Measurements from ENCODE around the gene TMCC3. TPM values are rescaled to one million over a fixed set of nuclear protein-coding genes. Genes with fewer than 3 reads are reported as not detected.

Gene TMCC3
- total and polyA plus RNA-seq, 9 of the 15 experiments (the other 6 are each of a cell fraction or from before 2014, with no cell fraction given), result not detected

Small RNAs within 50 kb of the gene (microRNA-seq; reads per million reads assigned to microRNA genes)
- not detected for gene MIR5700 (ENCODE audit: borderline microRNAs expressed)

Small RNAs within 50 kb of the gene (small RNA-seq; reads per million reads assigned to genes)
- not detected for gene LSM3P2
- gene MIR5700, result not detected

Other genes with a start within 250 kb of the TMCC3 start
- 18.3 and 21.8 TPM in 2 replicates for gene CEP83, start 190.7 kb downstream of the TMCC3 start, total RNA-seq (2014; rRNA removed)
- gene CEP83, start 190.7 kb downstream of the TMCC3 start, total RNA-seq (2014; rRNA removed; fragmentation: Illumina TruSeq; extraction: Trizol), result 40.5 and 43.1 TPM in 2 replicates
- gene CEP83, start 190.7 kb downstream of the TMCC3 start, total RNA-seq (2015; rRNA removed; fragmentation: Illumina TruSeq; extraction: Trizol), result 33.2 and 36.0 TPM in 2 replicates
- gene CEP83, start 190.7 kb downstream of the TMCC3 start, total RNA-seq (2021), result 21.7 and 25.0 TPM in 2 replicates
- gene CEP83, start 190.7 kb downstream of the TMCC3 start, polyA plus RNA-seq (2011; rRNA removed), result 23.3 and 31.3 TPM in 2 replicates
- 25.9 and 34.0 TPM in 2 replicates for gene CEP83, start 190.7 kb downstream of the TMCC3 start, polyA plus RNA-seq (2014; fragmentation: Illumina TruSeq; extraction: Trizol)
- gene CEP83, start 190.7 kb downstream of the TMCC3 start, polyA plus RNA-seq (2014; fragmentation: Nextera tagmentation; extraction: Ambion mirVana), result 1 to 10 TPM; 5.3 to 6.8 TPM
- gene CEP83, start 190.7 kb downstream of the TMCC3 start, polyA plus RNA-seq (2014; rRNA removed), result 26.3 and 35.3 TPM in 2 replicates

Measured in K562 (cell line).